ENCODE data around the gene FFAR3.

FFAR3 gene, protein sequence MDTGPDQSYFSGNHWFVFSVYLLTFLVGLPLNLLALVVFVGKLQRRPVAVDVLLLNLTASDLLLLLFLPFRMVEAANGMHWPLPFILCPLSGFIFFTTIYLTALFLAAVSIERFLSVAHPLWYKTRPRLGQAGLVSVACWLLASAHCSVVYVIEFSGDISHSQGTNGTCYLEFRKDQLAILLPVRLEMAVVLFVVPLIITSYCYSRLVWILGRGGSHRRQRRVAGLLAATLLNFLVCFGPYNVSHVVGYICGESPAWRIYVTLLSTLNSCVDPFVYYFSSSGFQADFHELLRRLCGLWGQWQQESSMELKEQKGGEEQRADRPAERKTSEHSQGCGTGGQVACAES

DNA sequence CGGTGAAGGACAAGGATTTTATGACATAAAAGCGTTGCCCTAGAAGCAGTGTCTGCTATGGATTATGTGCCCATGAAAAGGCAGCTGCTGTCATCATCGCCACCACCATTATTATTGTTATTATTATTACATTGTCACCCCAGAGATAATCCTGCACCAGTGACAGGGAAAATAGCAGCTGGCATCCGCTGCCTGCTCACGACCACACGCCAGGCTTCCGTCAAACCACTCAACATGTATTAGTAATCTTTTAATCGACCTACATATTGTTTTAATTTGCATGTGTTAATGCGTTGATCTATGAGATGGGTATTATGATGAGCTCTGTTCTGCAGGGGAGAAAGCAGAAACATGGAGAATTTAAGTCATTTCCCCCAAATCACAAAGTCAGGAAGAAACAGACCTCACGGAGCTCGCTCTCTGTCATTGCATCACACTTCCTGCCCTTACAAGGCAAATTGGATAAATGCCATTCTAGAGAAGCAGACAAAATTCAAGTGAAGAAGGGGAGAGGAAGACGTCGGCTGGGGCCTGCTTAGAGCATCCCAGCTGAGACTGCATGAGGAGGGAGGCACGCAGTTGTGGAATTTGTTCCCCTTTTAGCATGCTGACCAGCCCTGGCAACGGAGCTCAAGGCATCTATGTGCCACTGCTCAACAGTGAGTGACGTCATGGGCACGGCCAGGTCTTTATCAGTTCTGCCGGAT lies at the start of gene FFAR3:
FFAR3 (plus strand) TSS at position 594 of the 707 bp plus-strand sequence. CDS start 431 bp downstream, outside the sequence.
- DNase-seq, result no peak

DNA sequence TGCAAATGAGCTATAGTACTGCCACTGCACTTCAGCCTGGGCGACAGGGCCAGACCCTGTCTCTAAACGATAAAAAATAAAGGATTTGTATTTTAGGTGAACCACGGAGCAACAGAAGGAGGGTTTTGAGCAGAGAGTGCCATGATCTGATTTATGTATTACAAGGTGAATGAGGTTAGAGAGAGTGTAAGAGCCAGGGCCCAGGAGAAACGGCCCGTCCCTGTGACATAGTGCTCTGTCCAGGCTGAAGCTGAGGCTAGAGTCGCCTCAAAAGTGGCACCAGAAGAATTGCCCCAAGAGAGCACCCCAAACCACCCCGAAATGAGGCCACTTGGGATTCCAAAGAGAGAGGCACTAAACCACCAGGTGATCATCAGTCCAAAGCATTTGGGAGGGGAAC lies 49.4 kb upstream of the FFAR3 start:
- no peak for DNase-seq

- DNase-seq, result no peak
Observed at GRCh38 chr19:35309481-35310279, 48.6 kb upstream of the FFAR3 start.

GRCh38 chr19:35310331-35310730 lies 47.9 kb upstream of the FFAR3 start:
- no peak for DNase-seq

GRCh38 chr19:35310811-35311465 lies 47.3 kb upstream of the FFAR3 start:
- no peak for DNase-seq

DNA sequence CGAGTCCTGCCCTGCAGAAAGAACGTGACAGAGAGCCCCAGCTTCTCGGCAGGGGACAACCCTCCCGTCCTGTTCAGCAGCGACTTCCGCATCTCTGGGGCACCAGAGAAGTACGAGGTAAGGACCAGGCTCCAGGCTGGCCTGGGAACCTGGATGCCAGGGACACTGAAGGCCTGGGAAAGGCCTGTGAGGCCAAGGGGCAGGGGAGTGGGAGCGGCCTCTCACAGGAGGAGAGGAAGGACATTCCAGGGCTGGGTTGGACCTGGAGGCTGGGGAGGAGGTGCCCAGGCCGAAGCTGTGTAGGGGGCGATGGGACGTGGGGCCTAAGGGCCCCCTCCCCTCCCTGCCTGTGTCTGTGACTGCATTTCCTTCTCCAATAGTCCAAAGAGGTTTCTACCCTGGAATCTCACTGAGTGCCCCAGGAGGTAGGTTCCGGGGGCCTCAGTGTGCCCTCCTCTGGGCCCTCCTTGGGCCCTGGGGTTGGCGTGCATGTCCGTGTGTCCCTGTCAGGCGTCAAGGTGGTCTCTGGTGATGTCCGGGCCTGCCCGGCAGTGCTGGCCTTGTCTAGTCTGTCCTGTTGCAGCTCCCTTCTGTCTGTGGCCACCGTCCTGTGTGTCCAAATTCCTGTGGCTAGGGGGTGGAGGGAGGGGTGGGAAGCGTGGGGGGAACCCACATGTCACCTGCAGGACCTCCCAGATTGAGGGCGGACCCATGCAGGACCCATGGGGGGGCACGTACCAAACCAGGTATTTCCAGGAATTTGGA lies 46.2 kb upstream of the FFAR3 start:
- DNase-seq, result no peak

DNA sequence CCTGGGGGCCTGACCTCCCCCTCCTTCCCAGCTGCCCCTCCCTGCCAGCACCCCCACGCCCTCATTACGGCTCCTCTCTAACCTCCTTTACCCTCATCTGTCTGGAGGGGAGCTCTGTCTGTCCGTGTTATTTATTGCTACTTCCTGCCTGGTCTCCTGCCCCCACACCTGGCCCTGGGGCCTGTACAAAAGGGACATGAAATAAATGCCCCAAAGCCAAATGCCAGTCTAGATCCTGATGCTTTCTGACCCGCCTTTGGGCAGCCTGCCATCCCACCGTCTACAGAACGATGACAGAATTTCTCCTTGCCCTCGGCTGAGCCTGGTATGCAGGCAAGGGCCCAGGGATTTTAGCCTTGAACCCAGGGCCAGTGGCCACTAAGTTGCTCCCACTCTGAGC lies 44.7 kb upstream of the FFAR3 start:
- DNase-seq, result no peak

DNA sequence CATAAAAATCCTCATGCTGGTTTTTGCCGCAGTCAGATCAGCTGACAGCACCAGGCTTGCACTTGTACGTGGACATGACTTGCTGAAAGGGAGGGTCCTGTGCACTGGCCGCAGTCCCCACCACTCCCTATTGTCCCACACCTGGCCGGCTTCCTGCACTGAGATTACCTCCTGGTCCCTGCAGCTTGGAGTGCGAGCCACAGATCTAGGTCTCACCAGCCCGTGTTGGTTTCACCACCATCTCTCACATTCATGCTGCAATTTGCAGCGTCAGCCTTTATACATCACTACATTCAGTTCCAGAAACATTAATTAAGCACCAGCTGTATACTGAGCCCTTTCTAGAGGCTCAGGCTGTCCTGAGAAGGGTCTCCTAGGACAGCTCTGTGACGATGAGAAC lies 44.2 kb upstream of the FFAR3 start:
- DNase-seq, result no peak

GRCh38 chr19:35314858-35315470 lies 43.3 kb upstream of the FFAR3 start:
- no peak for DNase-seq

- no peak for DNase-seq
Observed at GRCh38 chr19:35315883-35316282, 42.4 kb upstream of the FFAR3 start.

- DNase-seq, result peak; percentile 50 to 59
Observed at GRCh38 chr19:35316560-35316959, 41.7 kb upstream of the FFAR3 start.

DNA sequence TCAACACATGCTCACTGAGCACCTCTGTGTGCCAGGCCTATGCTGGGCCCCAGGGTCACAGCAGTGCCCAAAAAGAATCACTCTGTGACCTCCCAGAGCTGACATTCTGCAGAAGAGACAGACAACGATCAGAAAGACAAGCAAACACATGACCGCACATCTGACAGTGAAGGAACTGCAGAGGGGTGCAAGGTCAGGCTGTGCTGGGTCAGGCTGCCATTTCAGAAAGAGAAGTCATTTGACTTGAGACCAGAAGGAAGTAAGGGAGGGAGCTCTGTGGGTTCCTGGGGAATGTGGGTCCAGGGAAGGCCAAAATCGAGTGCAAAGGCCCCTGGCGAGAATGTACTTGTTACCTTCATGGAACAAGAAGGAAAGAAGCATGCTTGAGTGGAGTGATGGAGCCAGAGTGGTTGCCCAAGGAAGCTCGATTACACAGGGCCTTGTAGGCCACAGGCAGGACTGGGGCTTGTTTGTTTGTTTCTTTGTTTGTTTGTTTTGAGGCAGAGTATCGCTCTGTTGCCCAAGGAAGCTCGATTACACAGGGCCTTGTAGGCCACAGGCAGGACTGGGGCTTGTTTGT lies 40.7 kb upstream of the FFAR3 start:
- DNase-seq, result no peak

- no peak for DNase-seq
Observed at GRCh38 chr19:35318679-35319448, 39.4 kb upstream of the FFAR3 start.

GRCh38 chr19:35320065-35320713 lies 38.1 kb upstream of the FFAR3 start:
- DNase-seq, result no peak

DNA sequence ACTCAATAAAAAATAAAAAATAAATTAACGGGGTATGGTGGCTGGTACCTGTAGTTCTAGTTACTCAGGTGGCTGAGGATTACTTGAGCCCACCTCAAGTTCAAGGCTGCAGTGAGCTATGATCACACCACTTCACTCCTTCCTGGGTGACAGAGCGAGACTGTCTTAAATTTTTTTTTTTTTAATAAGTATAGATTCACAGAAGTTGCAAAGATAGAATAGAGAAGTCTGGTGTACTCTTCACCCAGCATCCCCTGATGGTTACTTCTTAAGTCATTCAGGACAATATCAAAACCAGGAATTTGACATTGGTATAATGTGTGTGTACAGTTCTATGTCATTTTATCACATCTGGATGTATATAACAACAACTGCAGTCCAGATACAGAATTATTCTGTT lies 37.0 kb upstream of the FFAR3 start:
- DNase-seq, result no peak

GRCh38 chr19:35322014-35322413 lies 36.2 kb upstream of the FFAR3 start:
- no peak for DNase-seq

DNA sequence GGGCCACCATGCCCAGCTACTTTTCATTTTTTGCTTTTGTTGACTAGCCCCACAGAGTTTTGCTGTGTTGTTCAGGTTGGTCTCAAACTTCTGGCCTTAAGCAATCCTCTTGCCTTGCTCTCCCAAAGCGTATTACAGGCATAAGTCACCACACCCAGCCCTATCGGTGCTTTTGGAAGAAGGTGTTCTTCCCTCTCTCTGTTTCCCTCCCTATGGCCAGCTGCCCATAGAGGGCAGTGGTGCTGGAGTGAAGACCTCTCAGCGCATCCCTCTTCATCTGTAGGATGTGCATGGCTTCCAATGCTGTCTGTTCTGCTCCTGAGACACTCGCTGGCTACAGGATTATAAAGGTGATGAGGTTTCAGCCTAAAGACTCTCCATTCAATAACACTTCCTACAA lies 30.6 kb upstream of the FFAR3 start:
- DNase-seq, result no peak

- DNase-seq, result no peak
Observed at GRCh38 chr19:35328851-35329285, 29.4 kb upstream of the FFAR3 start, which contains the start of gene CD22. CD22 (plus strand) TSS chr19:35329187; CDS start chr19:35332041, 2,854 bp downstream.

GRCh38 chr19:35329323-35329722 lies 28.9 kb upstream of the FFAR3 start:
- no peak for DNase-seq

DNA sequence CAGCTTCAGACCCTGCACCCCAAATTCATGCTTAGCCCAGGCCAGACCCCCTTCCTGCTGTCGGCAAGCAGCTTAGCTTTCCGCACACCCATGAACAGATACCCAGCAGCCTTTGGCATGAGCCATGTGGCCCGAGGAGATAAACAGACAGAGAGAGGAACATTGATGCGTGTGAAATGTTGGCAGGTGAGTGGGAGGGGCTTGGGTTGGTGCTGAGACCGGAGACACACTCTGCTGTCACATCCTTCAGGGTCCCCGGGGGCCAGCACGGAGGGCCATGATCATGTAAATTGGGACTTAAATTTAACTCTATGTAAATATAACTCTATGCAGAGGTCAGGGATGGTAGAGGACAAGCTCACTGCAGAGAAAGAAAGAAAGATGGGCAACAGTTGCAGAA lies 27.8 kb upstream of the FFAR3 start:
- DNase-seq, result peak in 1 of 2 experiments; percentile 21
